ENCODE data around the gene JAKMIP2.

The JAKMIP2 gene

DNA sequence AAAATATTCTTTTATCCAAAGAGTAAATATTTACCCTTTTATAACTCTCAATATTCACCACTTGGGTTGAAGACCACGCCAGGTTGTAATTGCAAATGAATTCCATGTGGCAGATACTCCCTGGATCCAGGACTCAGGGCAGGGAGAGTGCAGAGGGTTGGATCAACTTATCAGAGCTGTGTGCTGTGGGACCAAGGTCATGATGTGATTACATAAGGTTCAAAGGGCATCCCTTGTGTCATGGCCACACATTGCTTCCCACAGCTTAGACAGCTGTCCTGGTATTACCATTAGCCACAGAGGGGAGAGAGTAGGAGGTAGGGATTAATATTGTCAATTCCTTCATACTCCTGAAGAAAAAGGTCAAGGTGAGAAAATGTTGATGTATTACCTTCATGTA is 133.9 kb downstream of the JAKMIP2 start:
- H3K4me3 ChIP-seq (ENCODE audit: low read depth, low read length), result no peak overlapping the region
- DNase-seq (ENCODE audit: low read depth), result no peak
- TF ChIP-seq, protein P1, sequence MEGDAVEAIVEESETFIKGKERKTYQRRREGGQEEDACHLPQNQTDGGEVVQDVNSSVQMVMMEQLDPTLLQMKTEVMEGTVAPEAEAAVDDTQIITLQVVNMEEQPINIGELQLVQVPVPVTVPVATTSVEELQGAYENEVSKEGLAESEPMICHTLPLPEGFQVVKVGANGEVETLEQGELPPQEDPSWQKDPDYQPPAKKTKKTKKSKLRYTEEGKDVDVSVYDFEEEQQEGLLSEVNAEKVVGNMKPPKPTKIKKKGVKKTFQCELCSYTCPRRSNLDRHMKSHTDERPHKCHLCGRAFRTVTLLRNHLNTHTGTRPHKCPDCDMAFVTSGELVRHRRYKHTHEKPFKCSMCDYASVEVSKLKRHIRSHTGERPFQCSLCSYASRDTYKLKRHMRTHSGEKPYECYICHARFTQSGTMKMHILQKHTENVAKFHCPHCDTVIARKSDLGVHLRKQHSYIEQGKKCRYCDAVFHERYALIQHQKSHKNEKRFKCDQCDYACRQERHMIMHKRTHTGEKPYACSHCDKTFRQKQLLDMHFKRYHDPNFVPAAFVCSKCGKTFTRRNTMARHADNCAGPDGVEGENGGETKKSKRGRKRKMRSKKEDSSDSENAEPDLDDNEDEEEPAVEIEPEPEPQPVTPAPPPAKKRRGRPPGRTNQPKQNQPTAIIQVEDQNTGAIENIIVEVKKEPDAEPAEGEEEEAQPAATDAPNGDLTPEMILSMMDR (IDR thresholded peaks at IDR 0.05; ENCODE audit: insufficient read depth, low read depth, low read length, missing control alignments), result no peak

DNA sequence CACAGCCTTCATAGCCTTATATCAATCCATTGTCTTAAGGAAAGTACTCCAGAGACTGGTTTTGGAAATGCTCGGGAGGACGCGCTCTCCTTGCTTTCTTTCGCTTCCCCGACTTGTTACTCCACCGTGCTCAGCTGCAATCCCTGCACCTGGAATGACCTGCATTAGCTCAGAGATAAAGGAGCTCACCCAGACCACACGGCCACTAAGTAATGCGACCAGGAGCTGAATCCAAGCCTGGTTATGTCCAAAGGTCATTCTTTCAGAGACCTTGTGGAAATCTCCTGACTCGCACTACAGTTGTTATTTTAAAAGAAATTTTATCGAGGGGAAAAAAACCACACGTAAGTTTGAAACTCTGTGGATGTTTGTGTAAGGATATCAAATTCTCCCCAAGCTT is 137.3 kb downstream of the JAKMIP2 start:
- no peak overlapping the region for H3K4me3 ChIP-seq (ENCODE audit: low read depth, low read length)
- TF ChIP-seq, protein P1 (IDR thresholded peaks at IDR 0.05; ENCODE audit: insufficient read depth, low read depth, low read length, missing control alignments), result no peak
- DNase-seq (ENCODE audit: low read depth), result no peak

DNA sequence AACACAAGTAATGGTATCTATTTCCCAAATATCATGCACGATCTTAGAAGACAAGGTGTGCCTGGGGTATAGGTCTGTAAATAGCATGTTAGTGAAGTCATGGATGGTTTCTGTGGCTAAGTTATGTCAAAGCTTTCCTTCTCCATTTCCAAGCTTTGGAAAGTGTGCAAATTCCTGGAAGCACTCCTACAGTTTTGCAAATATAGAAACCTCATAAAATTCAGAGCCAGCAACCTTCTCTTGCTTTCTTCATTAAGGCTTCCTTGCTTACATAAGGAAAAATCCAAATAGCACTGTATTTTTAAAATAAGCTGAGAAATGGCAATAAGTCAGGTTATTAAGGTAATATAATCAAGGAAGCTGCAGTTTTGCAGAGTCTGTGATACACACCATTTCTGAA is 138.1 kb downstream of the JAKMIP2 start:
- no peak overlapping the region for H3K4me3 ChIP-seq (ENCODE audit: low read depth, low read length)
- TF ChIP-seq, protein P1 (IDR thresholded peaks at IDR 0.05; ENCODE audit: insufficient read depth, low read depth, low read length, missing control alignments), result no peak
- no peak for DNase-seq (ENCODE audit: low read depth)

DNA sequence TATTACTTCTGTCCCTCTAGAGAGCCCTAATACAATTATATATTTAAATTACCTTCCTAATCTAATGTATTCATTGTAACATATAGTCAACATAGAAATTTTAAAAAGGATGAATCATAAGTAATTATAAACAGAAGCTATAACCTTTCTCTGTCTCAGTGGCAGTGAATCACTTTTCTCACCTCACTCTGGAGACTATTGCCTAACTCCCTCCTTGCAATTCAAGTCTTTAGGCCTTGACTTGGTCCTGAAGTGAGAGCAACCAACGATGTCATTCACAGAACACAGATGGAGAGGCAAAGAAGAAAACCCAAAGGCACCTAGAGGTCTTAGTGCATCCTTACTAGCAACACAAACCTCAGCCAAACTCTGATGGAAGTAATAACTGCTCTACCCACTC is 139.4 kb downstream of the JAKMIP2 start:
- TF ChIP-seq, protein P1 (IDR thresholded peaks at IDR 0.05; ENCODE audit: insufficient read depth, low read depth, low read length, missing control alignments), result no peak
- H3K4me3 ChIP-seq (ENCODE audit: low read depth, low read length), result no peak overlapping the region
- DNase-seq (ENCODE audit: low read depth), result no peak

DNA sequence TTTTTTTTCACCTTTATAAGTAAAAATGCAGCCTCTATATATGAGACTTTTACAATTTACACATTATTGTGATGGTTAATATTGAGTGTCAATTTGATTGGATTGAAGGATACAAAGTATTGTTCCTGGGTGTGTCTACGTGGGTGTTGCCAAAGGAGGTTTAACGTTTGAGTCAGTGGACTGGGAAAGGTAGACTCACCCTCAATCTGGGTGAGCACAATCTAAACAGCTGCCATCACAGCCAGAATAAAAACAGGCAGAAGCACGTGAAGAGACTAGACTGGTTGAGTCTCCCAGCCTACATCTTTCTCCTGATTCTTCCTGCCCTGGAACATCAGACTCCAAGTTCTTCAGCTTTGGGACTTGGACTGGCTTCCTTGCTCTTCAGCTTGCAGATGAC is 139.9 kb downstream of the JAKMIP2 start:
- DNase-seq (ENCODE audit: low read depth), result no peak
- H3K4me3 ChIP-seq (ENCODE audit: low read depth, low read length), result no peak overlapping the region
- TF ChIP-seq, protein P1 (IDR thresholded peaks at IDR 0.05; ENCODE audit: insufficient read depth, low read depth, low read length, missing control alignments), result no peak

DNA sequence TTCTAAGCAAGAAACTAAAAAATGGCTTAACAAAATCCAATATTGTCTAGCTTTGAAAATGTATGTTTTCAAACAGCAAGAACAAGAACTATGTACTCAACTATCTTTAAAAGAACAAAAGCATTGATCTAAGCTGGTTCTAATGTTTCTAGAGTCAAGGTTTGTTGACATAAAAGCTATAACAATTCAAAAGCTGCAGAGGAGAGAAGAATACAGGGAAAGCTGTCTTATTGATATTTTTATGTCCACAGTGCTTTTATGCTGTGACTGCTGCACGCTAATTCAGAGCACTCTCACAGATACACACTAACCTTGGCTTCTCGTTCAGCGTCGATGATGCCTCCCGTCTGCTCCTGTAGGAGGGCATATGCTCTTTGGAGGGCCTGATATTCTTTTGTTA is 143.2 kb downstream of the JAKMIP2 start:
- no peak overlapping the region for H3K4me3 ChIP-seq (ENCODE audit: low read depth, low read length)
- TF ChIP-seq, protein P1 (IDR thresholded peaks at IDR 0.05; ENCODE audit: insufficient read depth, low read depth, low read length, missing control alignments), result no peak
- no peak for DNase-seq (ENCODE audit: low read depth)

DNA sequence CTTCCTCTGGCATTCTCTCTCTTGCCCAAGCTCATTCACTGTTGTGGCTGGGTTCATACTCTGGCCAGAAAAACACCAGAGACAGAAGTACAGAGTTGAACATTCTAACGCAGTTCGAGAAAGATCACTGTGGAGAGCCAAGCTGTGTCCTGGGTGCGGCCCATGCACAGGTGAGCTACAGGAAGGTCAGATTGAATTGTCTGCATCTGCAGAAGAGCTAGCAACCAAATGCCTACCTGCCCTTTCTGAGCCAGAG is 145.9 kb downstream of the JAKMIP2 start:
- H3K4me3 ChIP-seq (ENCODE audit: low read depth, low read length), result no peak overlapping the region
- TF ChIP-seq, protein P1 (IDR thresholded peaks at IDR 0.05; ENCODE audit: insufficient read depth, low read depth, low read length, missing control alignments), result no peak
- no peak for DNase-seq (ENCODE audit: low read depth)
